A673 (cell line): ENCODE data around the gene C2orf76.

ENCODE experiments used
- CTCF ChIP-seq: fragments of 300-800, 200-600 bp; sonication (generic); conservative IDR thresholded peaks from 2 replicates; pipeline ENCODE4 v1.5.1; 2017; ENCODE audit warnings: low read depth, mild to moderate bottlenecking, antibody characterized with exemption, low read length, moderate library complexity, mixed read lengths
- EZH2 ChIP-seq: fragments of 200-600 bp; sonication (generic); IDR thresholded peaks from 2 replicates; pipeline ENCODE4 v1.6.1; 2017; ENCODE audit warnings: borderline replicate concordance, low read depth, mild to moderate bottlenecking, mixed read lengths, antibody characterized with exemption, low read length; ENCODE audit not compliant: poor library complexity, severe bottlenecking

GRCh38 chr2:119324685-119325270 is 41.9 kb downstream of the C2orf76 start:
- TF ChIP-seq CTCF, result no peak
- no peak for TF ChIP-seq EZH2
